Esophagus (tissue), 2 donors: ENCODE measurements around the gene GPHN. TPM values are rescaled to one million over a fixed set of nuclear protein-coding genes. Genes with fewer than 3 reads are reported as not detected.

Source experiments
- H3K27ac ChIP-seq, 2 donors: one replicate each; pipeline ENCODE4 v1.5.1; 2013; ENCODE audit warnings: low read depth in 2 of 2, mild to moderate bottlenecking in 2 of 2, inconsistent platforms in 1 of 2, low read length in 1 of 2, moderate library complexity in 1 of 2
- H3K27me3 ChIP-seq, 2 donors: one replicate each; pipeline ENCODE4 v1.6.1; 2013; ENCODE audit warnings: low read length in 2 of 2, control low read depth in 1 of 2, mild to moderate bottlenecking in 1 of 2; ENCODE audit not compliant: insufficient read depth in 2 of 2, control insufficient read depth in 1 of 2
- H3K36me3 ChIP-seq, 2 donors: one replicate each; pipeline ENCODE4 v1.6.1; 2013; ENCODE audit warnings: low read length in 1 of 2; ENCODE audit not compliant: control insufficient read depth in 2 of 2, insufficient read depth in 2 of 2
- H3K4me1 ChIP-seq, 2 donors: one replicate each; pipeline ENCODE4 v1.6.1; 2013; ENCODE audit warnings: low read length in 1 of 2; ENCODE audit not compliant: control insufficient read depth in 2 of 2, insufficient read depth in 2 of 2
- H3K4me3 ChIP-seq, 2 donors: one replicate each; pipeline ENCODE4 v1.5.1; 2013; ENCODE audit warnings: low read length in 2 of 2, mild to moderate bottlenecking in 2 of 2, low read depth in 1 of 2, moderate library complexity in 1 of 2
- H3K9me3 ChIP-seq, 2 donors: one replicate each; pipeline ENCODE4 v1.6.1; 2013; ENCODE audit warnings: mild to moderate bottlenecking in 2 of 2, low read depth in 1 of 2, low read length in 1 of 2, moderate library complexity in 1 of 2; ENCODE audit not compliant: control insufficient read depth in 2 of 2, insufficient read depth in 1 of 2
- whole genome bisulfite sequencing, 2 donors: extraction: QIAGEN DNeasy Blood & Tissue Kit; methylation state at CpG; one replicate each; pipeline ENCODE4 v1.1.7; 2013; 5-methylcytosine and 5-hydroxymethylcytosine counted together
- polyA plus RNA-seq, 2 donors: library from polyadenylated mRNA; stranded (reverse); fragments of 200-250 nt; gene quantifications; one replicate each; pipeline ENCODE4 v1.2.3, GENCODE V29; 2013
- donor health status: healthy with polysubstance abuse.
- donor health status: Bipolar disorder and iron deficiency.

The GPHN gene
- polyA plus RNA-seq, 2 donors: 9.8 to 19.8 TPM

- Histone ChIP-seq H3K27ac (no peak overlapping the region), H3K36me3 (no peaks in the 10 kb centered on the region), H3K4me3 (no peak overlapping the region), H3K4me1 (no peaks in the 10 kb centered on the region), H3K27me3 (no peaks in the 10 kb centered on the region), H3K9me3 (no peaks in the 10 kb centered on the region)
Measured at GRCh38 chr14:67002994-67003753, 495.2 kb downstream of the GPHN start.

- Histone ChIP-seq H3K9me3 (no peaks in the 10 kb centered on the region), H3K27ac (no peak overlapping the region), H3K36me3 (no peaks in the 10 kb centered on the region), H3K27me3 (no peaks in the 10 kb centered on the region), H3K4me1 (no peaks in the 10 kb centered on the region), H3K4me3 (no peak overlapping the region)
- WGBS, 2 donors: 95 to 96% methylated on average over 2 of the region's 2 CpGs
Measured at GRCh38 chr14:67004521-67004920, 496.6 kb downstream of the GPHN start.

- no peak overlapping the region for H3K27ac ChIP-seq
- no peak overlapping the region for H3K4me3 ChIP-seq
- 81 to 82% methylated on average over 1 of the region's 1 CpG for WGBS, 2 donors
- H3K27me3 ChIP-seq: no peaks in the 10 kb centered on the region
- H3K9me3 ChIP-seq: no peaks in the 10 kb centered on the region
- H3K4me1 ChIP-seq: no peaks in the 10 kb centered on the region
- H3K36me3 ChIP-seq: no peaks in the 10 kb centered on the region
Measured at GRCh38 chr14:67010602-67011001, 502.7 kb downstream of the GPHN start.

GRCh38 chr14:67016856-67017255 is 508.9 kb downstream of the GPHN start:
- no peak overlapping the region for H3K27ac ChIP-seq
- H3K4me3 ChIP-seq: no peak overlapping the region
- H3K9me3 ChIP-seq: no peaks in the 10 kb centered on the region
- H3K36me3 ChIP-seq: no peaks in the 10 kb centered on the region
- H3K27me3 ChIP-seq: no peaks in the 10 kb centered on the region
- no peaks in the 10 kb centered on the region for H3K4me1 ChIP-seq

GRCh38 chr14:67018720-67019119 is 510.8 kb downstream of the GPHN start:
- Histone ChIP-seq H3K27ac (no peak overlapping the region), H3K4me1 (no peaks in the 10 kb centered on the region), H3K27me3 (no peaks in the 10 kb centered on the region), H3K9me3 (no peaks in the 10 kb centered on the region), H3K36me3 (no peaks in the 10 kb centered on the region), H3K4me3 (no peak overlapping the region)

GRCh38 chr14:67019796-67020195 is 511.8 kb downstream of the GPHN start:
- Histone ChIP-seq H3K36me3 (no peaks in the 10 kb centered on the region), H3K27me3 (no peaks in the 10 kb centered on the region), H3K4me1 (no peaks in the 10 kb centered on the region), H3K27ac (no peak overlapping the region), H3K9me3 (peaks cover 0 to 2% of the 10 kb centered on the region in 2 donors), H3K4me3 (no peak overlapping the region)
- 96 to 97% methylated on average over 3 of the region's 3 CpGs for WGBS, 2 donors

GRCh38 chr14:67031920-67032774 is 524.2 kb downstream of the GPHN start:
- H3K4me1 ChIP-seq: no peaks in the 10 kb centered on the region
- no peaks in the 10 kb centered on the region for H3K36me3 ChIP-seq
- WGBS, 2 donors: 97% methylated on average over 3 of the region's 3 CpGs

GRCh38 chr14:67045440-67045839 is 537.5 kb downstream of the GPHN start:
- no peaks in the 10 kb centered on the region for H3K36me3 ChIP-seq
- H3K4me1 ChIP-seq: no peaks in the 10 kb centered on the region
- no peak overlapping the region for H3K4me3 ChIP-seq
- H3K9me3 ChIP-seq: no peaks in the 10 kb centered on the region
- H3K27me3 ChIP-seq: no peaks in the 10 kb centered on the region
- H3K27ac ChIP-seq: no peak overlapping the region

More at GRCh38 chr14:67031920-67032774, 524.2 kb downstream of the GPHN start:
- Histone ChIP-seq H3K4me3 (no peak overlapping the region), H3K9me3 (no peaks in the 10 kb centered on the region), H3K27ac (no peak overlapping the region), H3K27me3 (no peaks in the 10 kb centered on the region)

GRCh38 chr14:67050896-67051295 is 542.9 kb downstream of the GPHN start:
- no peaks in the 10 kb centered on the region for H3K4me1 ChIP-seq
- peaks cover 0 to 5% of the 10 kb centered on the region in 2 donors for H3K9me3 ChIP-seq
- no peak overlapping the region for H3K4me3 ChIP-seq
- no peaks in the 10 kb centered on the region for H3K36me3 ChIP-seq
- WGBS, 2 donors: 92 to 95% methylated on average over 5 of the region's 5 CpGs
- H3K27ac ChIP-seq: no peak overlapping the region
- no peaks in the 10 kb centered on the region for H3K27me3 ChIP-seq

- WGBS, 2 donors: 94 to 96% methylated on average over 7 to 21 of the region's 21 CpGs
- Histone ChIP-seq H3K9me3 (no peaks in the 10 kb centered on the region), H3K4me3 (no peak overlapping the region), H3K27me3 (no peaks in the 10 kb centered on the region), H3K36me3 (no peaks in the 10 kb centered on the region), H3K27ac (no peak overlapping the region), H3K4me1 (no peaks in the 10 kb centered on the region)
Measured at GRCh38 chr14:67056684-67057083, 548.7 kb downstream of the GPHN start.
